ENCODE measurements around the gene NSD1. TPM values are rescaled to one million over a fixed set of nuclear protein-coding genes. Genes with fewer than 3 reads are reported as not detected.

The NSD1 gene
- polyA plus RNA-seq, 1 donor (not counting 4 experiments of a cell fraction or from before 2014, with no cell fraction given): 13.6 TPM

GRCh38 chr5:177299697-177300096, 166.1 kb downstream of the NSD1 start:
- H3K27ac ChIP-seq (ENCODE audit: control insufficient read depth, insufficient read depth, low read length): peak overlapping the region; percentile 17
- H3K4me1 ChIP-seq (ENCODE audit: control insufficient read depth, extremely low read depth, insufficient read depth, low read length): peaks cover 31% of the 10 kb centered on the region
- H3K9ac ChIP-seq (ENCODE audit: control insufficient read depth, extremely low read depth, insufficient read depth, low read length): no peak overlapping the region
- dilution Hi-C loops (cut with MboI; ENCODE audit: extremely low pct_ligation_motif_present, low sequenced_read_pairs): no loop called here
- FAIRE-seq (no peak), DNase-seq (ENCODE audit: low read depth, low spot score) (no peak)
- no peaks in the 10 kb centered on the region for H3K27me3 ChIP-seq (ENCODE audit: control insufficient read depth, extremely low read depth, insufficient read depth, low read length)
- no peak overlapping the region for H3K4me2 ChIP-seq (ENCODE audit: control insufficient read depth, extremely low read depth, insufficient read depth, low read depth, low read length)
- peaks cover 11% of the 10 kb centered on the region for H3K79me2 ChIP-seq (ENCODE audit: control insufficient read depth, insufficient read depth, low read length)
- H3K9me3 ChIP-seq (ENCODE audit: control insufficient read depth, low read depth, low read length): no peaks in the 10 kb centered on the region
- H3K4me3 ChIP-seq (ENCODE audit: control insufficient read depth in 2 of 3, extremely low read depth in 1 of 3, insufficient read depth in 2 of 3, low read depth in 1 of 3, low read length in 3 of 3): no peak overlapping the region
- H4K20me1 ChIP-seq (ENCODE audit: control insufficient read depth, extremely low read depth, insufficient read depth, low read length): peaks cover 7% of the 10 kb centered on the region
- H3K36me3 ChIP-seq (ENCODE audit: control insufficient read depth in 2 of 2, extremely low read depth in 1 of 2, insufficient read depth in 2 of 2, low read length in 2 of 2): peaks cover 14 to 19% of the 10 kb centered on the region in 2 experiments
- peaks cover 10% of the 10 kb centered on the region for H3K9me1 ChIP-seq (ENCODE audit: control insufficient read depth, extremely low read depth, insufficient read depth, low read length)
- TF ChIP-seq CTCF (optimal IDR thresholded peaks at IDR 0.05 in 1 of 3, IDR thresholded peaks at IDR 0.05 in 1 of 3, conservative IDR thresholded peaks at IDR 0.05 in 1 of 3; ENCODE audit: extremely low read depth in 1 of 3, insufficient read depth in 2 of 3, low read length in 3 of 3) (no peak), EZH2 (IDR thresholded peaks at IDR 0.05; ENCODE audit: low read length) (no peak)
- H2AFZ ChIP-seq (ENCODE audit: control insufficient read depth, low read length): no peak overlapping the region

GRCh38 chr5:177300236-177300880, 166.8 kb downstream of the NSD1 start:
- Histone ChIP-seq H3K27me3 (ENCODE audit: control insufficient read depth, extremely low read depth, insufficient read depth, low read length) (no peaks in the 10 kb centered on the region), H3K9me3 (ENCODE audit: control insufficient read depth, low read depth, low read length) (no peaks in the 10 kb centered on the region), H3K4me3 (ENCODE audit: control insufficient read depth in 2 of 3, extremely low read depth in 1 of 3, insufficient read depth in 2 of 3, low read depth in 1 of 3, low read length in 3 of 3) (no peak overlapping the region), H3K9me1 (ENCODE audit: control insufficient read depth, extremely low read depth, insufficient read depth, low read length) (peaks cover 10% of the 10 kb centered on the region), H3K36me3 (ENCODE audit: control insufficient read depth in 2 of 2, extremely low read depth in 1 of 2, insufficient read depth in 2 of 2, low read length in 2 of 2) (peaks cover 8 to 21% of the 10 kb centered on the region in 2 experiments), H3K4me2 (ENCODE audit: control insufficient read depth, extremely low read depth, insufficient read depth, low read depth, low read length) (peak overlapping the region; percentile 29), H3K9ac (ENCODE audit: control insufficient read depth, extremely low read depth, insufficient read depth, low read length) (peak overlapping the region; percentile 51), H3K4me1 (ENCODE audit: control insufficient read depth, extremely low read depth, insufficient read depth, low read length) (peaks cover 38% of the 10 kb centered on the region), H2AFZ (ENCODE audit: control insufficient read depth, low read length) (no peak overlapping the region), H3K79me2 (ENCODE audit: control insufficient read depth, insufficient read depth, low read length) (peaks cover 17% of the 10 kb centered on the region), H3K27ac (ENCODE audit: control insufficient read depth, insufficient read depth, low read length) (peak overlapping the region; percentile 72), H4K20me1 (ENCODE audit: control insufficient read depth, extremely low read depth, insufficient read depth, low read length) (peaks cover 7% of the 10 kb centered on the region)
- dilution Hi-C loops (cut with MboI; ENCODE audit: extremely low pct_ligation_motif_present, low sequenced_read_pairs): no loop called here
- FAIRE-seq (no peak), DNase-seq (ENCODE audit: low read depth, low spot score) (no peak)
- no peak for TF ChIP-seq CTCF (optimal IDR thresholded peaks at IDR 0.05 in 1 of 3, IDR thresholded peaks at IDR 0.05 in 1 of 3, conservative IDR thresholded peaks at IDR 0.05 in 1 of 3; ENCODE audit: extremely low read depth in 1 of 3, insufficient read depth in 2 of 3, low read length in 3 of 3)
- TF ChIP-seq EZH2 (IDR thresholded peaks at IDR 0.05; ENCODE audit: low read length): no peak

All from keratinocyte (primary cell).